ENCODE data around the gene RSRP1. TPM values are rescaled to one million over a fixed set of nuclear protein-coding genes. Genes with fewer than 3 reads are reported as not detected.
"Not testable (repeated sequence)": the region's sequence is repeated elsewhere in the genome, so short reads cannot be mapped to it uniquely, and the experiment has no call there.

Gene RSRP1, protein sequence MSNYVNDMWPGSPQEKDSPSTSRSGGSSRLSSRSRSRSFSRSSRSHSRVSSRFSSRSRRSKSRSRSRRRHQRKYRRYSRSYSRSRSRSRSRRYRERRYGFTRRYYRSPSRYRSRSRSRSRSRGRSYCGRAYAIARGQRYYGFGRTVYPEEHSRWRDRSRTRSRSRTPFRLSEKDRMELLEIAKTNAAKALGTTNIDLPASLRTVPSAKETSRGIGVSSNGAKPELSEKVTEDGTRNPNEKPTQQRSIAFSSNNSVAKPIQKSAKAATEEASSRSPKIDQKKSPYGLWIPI
- 113 and 163 TPM in 2 replicates for total RNA-seq (2021)
- percentile 98 among the genes with signal in this experiment for Bru-seq, nascent RNA
- percentile 99 among the genes with signal in this experiment for BruChase-seq, experiment 1, labeled RNA remaining after a 2-hour chase
- BruChase-seq, experiment 2, labeled RNA remaining after a 6-hour chase: percentile 95 among the genes with signal in this experiment
- long read RNA-seq, transcript RSRP1-201 (5 exons, 1,502 nt): minor isoform, 5 of 54 reads
- long read RNA-seq, transcript RSRP1-207 (4 exons, 2,941 nt): major isoform, 17 of 54 reads
- long read RNA-seq, partial matches to known transcripts: 11 of 54 reads
- long read RNA-seq, other reads (novel, unspliced or antisense): 16 of 54 reads

DNA sequence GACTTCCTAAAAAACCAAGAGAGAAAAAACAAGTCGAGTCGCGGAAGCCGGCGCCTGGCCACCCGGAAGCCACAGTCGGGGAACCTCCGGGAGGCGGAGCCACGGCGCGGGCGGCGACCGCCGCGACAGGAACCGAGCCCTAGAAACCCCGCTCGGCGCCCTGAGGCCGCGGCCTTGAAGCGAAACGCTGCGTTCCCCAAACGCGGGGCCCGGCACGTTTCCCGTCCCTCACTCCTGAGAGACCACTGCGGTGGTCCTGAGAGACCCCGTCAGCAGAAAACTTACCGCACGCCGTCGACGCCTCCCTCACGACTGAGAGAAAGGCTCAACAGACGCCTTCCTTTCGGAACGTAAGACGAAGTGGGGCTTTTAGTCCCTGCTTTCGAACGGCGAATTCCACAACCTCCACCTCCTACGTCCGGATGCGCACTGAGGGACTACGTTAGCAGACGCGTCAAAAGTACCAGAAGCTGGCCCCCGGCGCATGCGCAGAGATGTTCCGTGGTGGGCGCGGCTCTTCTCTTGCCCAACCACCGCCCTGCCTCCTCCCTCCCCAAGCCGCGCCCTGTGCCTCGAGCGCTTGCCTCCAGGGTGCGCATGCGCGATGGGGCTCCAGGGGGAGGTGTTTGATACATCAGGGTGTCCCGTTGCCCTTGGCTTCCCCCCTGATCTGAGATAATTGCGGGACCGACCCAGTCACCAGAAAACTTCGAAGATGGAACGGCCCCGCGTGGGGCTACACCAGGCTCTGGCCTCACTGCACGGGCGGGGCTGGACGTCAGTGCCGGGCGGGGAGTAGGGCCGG, at the start of gene RSRP1:
TSS of gene RSRP1 (minus strand) at position 431 of the 805 bp plus-strand sequence. CDS start 491 bp downstream, outside the sequence.
- H3F3A ChIP-seq (ENCODE audit: insufficient read depth, low read depth): peaks cover 20% of the 10 kb centered on the region
- H3K9me3 ChIP-seq (ENCODE audit: insufficient read depth, low read depth): no peaks in the 10 kb centered on the region
- H3K9me2 ChIP-seq (ENCODE audit: insufficient read depth): no peaks in the 10 kb centered on the region
- H3K4me3 ChIP-seq: peak within 1 kb of the TSS; percentile 73
- H3K4me1 ChIP-seq (replicated peaks; ENCODE audit: insufficient read depth): peaks cover 13% of the 10 kb centered on the region; the same call in 1 of the 2 replicates
- ChIA-PET POLR2A (ENCODE audit: unreplicated experiment) (interaction anchor here (1.1 kb wide), 1 partner anchor 15 kb away, joined by 4 read pairs; the partner anchor contains the start of gene SYF2), CTCF (no interaction called here)
- BruUV-seq (replicated peaks): TSS peak; percentile 80
- peak within 1 kb of the TSS; percentile 89 for H3K4me2 ChIP-seq
- peaks cover 26% of the 10 kb centered on the region for H3K36me3 ChIP-seq (ENCODE audit: low read depth)
- H2AFZ ChIP-seq: peak within 1 kb of the TSS; percentile 85
- intact Hi-C loops (cut with micrococcal nuclease; ENCODE audit: unreplicated experiment): loop anchor here (5.0 to 10.0 kb wide), 2 partner anchors 105 to 568 kb away; partner anchors contain the start of gene MTFR1L
- H3K79me2 ChIP-seq (ENCODE audit: low read depth): peaks cover 30% of the 10 kb centered on the region
- H4K20me1 ChIP-seq (ENCODE audit: insufficient read depth): peaks cover 28% of the 10 kb centered on the region
- DNase-seq: peak; percentile 81 to 97
- TF ChIP-seq EZH2 (IDR thresholded peaks at IDR 0.05; ENCODE audit: low read depth): no peak
- TF ChIP-seq, protein P1, sequence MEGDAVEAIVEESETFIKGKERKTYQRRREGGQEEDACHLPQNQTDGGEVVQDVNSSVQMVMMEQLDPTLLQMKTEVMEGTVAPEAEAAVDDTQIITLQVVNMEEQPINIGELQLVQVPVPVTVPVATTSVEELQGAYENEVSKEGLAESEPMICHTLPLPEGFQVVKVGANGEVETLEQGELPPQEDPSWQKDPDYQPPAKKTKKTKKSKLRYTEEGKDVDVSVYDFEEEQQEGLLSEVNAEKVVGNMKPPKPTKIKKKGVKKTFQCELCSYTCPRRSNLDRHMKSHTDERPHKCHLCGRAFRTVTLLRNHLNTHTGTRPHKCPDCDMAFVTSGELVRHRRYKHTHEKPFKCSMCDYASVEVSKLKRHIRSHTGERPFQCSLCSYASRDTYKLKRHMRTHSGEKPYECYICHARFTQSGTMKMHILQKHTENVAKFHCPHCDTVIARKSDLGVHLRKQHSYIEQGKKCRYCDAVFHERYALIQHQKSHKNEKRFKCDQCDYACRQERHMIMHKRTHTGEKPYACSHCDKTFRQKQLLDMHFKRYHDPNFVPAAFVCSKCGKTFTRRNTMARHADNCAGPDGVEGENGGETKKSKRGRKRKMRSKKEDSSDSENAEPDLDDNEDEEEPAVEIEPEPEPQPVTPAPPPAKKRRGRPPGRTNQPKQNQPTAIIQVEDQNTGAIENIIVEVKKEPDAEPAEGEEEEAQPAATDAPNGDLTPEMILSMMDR (conservative IDR thresholded peaks at IDR 0.05): no peak
- H3K27ac ChIP-seq: peak within 1 kb of the TSS; percentile 85
- H3K27me3 ChIP-seq (ENCODE audit: insufficient read depth, low read depth): no peaks in the 10 kb centered on the region

DNA sequence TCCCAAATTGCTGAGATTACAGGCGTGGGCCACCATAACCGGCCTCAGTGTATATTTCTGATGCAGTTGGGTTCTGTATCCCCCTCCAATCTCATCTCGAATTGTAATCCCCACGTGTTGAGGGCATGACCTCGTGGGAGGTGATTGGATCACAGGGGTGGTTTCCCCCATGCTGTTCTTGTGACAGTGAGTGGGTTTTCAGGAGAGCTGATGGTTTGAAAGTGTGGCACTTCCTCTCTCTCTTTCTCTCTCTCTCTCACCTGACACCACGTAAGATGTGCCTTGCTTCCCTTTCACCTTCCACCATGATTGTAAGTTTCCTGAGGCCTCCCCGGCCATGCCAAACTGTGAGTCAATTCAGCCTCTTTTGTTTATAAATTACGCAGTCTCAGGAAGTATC, 49.2 kb upstream of the RSRP1 start:
- H3K36me3 ChIP-seq (ENCODE audit: low read depth); intact Hi-C loops (cut with micrococcal nuclease; ENCODE audit: unreplicated experiment); H3K9me2 ChIP-seq (ENCODE audit: insufficient read depth); H3K27ac ChIP-seq; CTCF ChIA-PET; H3K9me3 ChIP-seq (ENCODE audit: insufficient read depth, low read depth); H4K20me1 ChIP-seq (ENCODE audit: insufficient read depth); BruUV-seq (replicated peaks); H3K4me3 ChIP-seq; H3F3A ChIP-seq (ENCODE audit: insufficient read depth, low read depth); DNase-seq; H3K79me2 ChIP-seq (ENCODE audit: low read depth); H3K4me1 ChIP-seq (replicated peaks; ENCODE audit: insufficient read depth); H3K4me2 ChIP-seq; H2AFZ ChIP-seq; H3K27me3 ChIP-seq (ENCODE audit: insufficient read depth, low read depth); POLR2A ChIA-PET (ENCODE audit: unreplicated experiment): not testable (repeated sequence)

DNA sequence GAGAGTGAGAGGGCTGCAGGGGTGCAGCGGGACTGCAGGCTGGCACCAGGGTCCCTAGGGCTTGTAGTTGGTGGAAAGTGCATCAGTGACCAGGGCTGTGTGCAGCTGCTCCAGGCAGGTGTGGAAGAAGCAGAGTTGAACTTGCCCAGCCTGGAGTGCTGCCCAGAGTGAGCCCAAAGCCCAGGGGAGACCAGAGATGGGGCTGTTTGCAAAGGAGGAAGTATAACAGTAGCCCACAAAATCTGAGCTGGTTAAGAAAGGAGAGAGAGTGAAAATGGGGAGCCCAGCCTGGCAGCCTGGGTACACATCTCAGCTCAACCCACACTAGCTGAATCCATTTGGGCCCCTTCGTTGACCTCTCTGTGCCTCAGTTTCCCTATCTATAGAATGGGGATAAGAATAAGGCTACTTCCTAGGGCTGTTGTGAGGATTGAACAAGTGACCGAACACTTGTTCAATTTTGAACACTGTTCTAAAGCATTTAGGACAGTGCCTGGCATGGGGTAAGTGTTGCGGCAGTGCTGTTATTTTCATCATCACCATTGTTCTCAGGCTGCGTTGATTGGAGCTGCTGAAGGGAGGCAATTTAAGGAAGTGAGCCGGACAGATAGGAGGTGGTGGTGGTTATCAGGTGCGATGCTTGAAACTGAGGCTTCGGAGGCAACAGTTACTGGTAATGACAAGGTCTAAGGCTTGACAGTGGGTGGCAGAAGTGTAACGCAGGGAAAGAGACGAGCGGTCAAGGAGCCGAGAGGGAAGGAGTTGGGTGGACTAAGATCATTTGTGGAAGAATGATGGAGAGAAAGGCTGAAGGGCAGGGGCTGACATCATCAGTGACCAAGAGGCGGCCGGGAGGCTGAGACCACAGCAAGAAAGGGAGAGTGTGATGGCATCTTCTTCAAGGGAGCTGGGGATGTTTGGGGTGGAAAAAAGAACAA, 47.9 kb upstream of the RSRP1 start:
- H3K9me3 ChIP-seq (ENCODE audit: insufficient read depth, low read depth); intact Hi-C loops (cut with micrococcal nuclease; ENCODE audit: unreplicated experiment); H3K4me3 ChIP-seq; H2AFZ ChIP-seq; H3K4me1 ChIP-seq (replicated peaks; ENCODE audit: insufficient read depth); H3K27ac ChIP-seq; H3K9me2 ChIP-seq (ENCODE audit: insufficient read depth); H3K79me2 ChIP-seq (ENCODE audit: low read depth); H3K4me2 ChIP-seq; H3K36me3 ChIP-seq (ENCODE audit: low read depth); POLR2A ChIA-PET (ENCODE audit: unreplicated experiment); H3F3A ChIP-seq (ENCODE audit: insufficient read depth, low read depth); CTCF ChIA-PET; BruUV-seq (replicated peaks); H3K27me3 ChIP-seq (ENCODE audit: insufficient read depth, low read depth); H4K20me1 ChIP-seq (ENCODE audit: insufficient read depth); DNase-seq: not testable (repeated sequence)

DNA sequence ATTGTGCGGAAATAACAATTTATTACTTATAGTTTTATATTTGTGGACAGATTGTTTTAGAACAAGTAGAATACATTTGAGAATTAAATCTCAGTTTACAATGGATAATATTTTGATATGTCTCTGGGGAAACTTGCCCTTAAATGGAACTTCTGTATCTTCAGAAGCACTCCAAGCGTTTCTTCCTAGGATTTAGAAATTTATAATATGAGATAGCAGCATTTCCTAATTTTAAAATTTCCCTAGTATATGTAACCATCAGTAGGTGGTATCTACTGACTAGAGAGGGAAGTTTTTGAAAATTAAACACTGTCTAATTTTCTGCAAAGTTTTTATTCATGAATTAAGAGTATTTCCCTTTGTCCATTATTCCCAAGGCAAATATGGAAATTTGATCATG, 46.2 kb upstream of the RSRP1 start:
- intact Hi-C loops (cut with micrococcal nuclease; ENCODE audit: unreplicated experiment); H3K4me2 ChIP-seq; H3K79me2 ChIP-seq (ENCODE audit: low read depth); POLR2A ChIA-PET (ENCODE audit: unreplicated experiment); H2AFZ ChIP-seq; H3K4me1 ChIP-seq (replicated peaks; ENCODE audit: insufficient read depth); CTCF ChIA-PET; H3K9me3 ChIP-seq (ENCODE audit: insufficient read depth, low read depth); H3K27me3 ChIP-seq (ENCODE audit: insufficient read depth, low read depth); DNase-seq; BruUV-seq (replicated peaks); H3F3A ChIP-seq (ENCODE audit: insufficient read depth, low read depth); H3K36me3 ChIP-seq (ENCODE audit: low read depth); H3K9me2 ChIP-seq (ENCODE audit: insufficient read depth); H3K27ac ChIP-seq; H4K20me1 ChIP-seq (ENCODE audit: insufficient read depth); H3K4me3 ChIP-seq: not testable (repeated sequence)

Data from PC-9 (cell line).